Measurements from ENCODE around the gene PLXNA2. TPM values are rescaled to one million over a fixed set of nuclear protein-coding genes. Genes with fewer than 3 reads are reported as not detected.

The PLXNA2 gene
- total and polyA plus RNA-seq, 2 of the 13 experiments (the other 11 are each of a cell fraction or from before 2014, with no cell fraction given) = 1.1 to 2.1 TPM

- TF ChIP-seq TAF15 (IDR thresholded peaks at IDR 0.05; ENCODE audit: low read depth, low read length, poor library complexity, severe bottlenecking) (no peak), REXO4 (CRISPR knock-in tag; IDR thresholded peaks at IDR 0.05; ENCODE audit: borderline replicate concordance) (no peak), CREM (IDR thresholded peaks at IDR 0.05) (no peak), CREM (CRISPR knock-in tag; IDR thresholded peaks at IDR 0.05) (no peak), HNF4G (IDR thresholded peaks at IDR 0.05; ENCODE audit: borderline replicate concordance, low read depth, low read length) (no peak), HNF4G (CRISPR knock-in tag; IDR thresholded peaks at IDR 0.05; ENCODE audit: borderline replicate concordance, low read depth) (no peak), HBP1 (CRISPR knock-in tag; IDR thresholded peaks at IDR 0.05; ENCODE audit: low read depth) (no peak), CENPBD1 (CRISPR knock-in tag; IDR thresholded peaks at IDR 0.05; ENCODE audit: borderline replicate concordance, low read depth) (no peak), ELK4 (CRISPR knock-in tag; IDR thresholded peaks at IDR 0.05; ENCODE audit: borderline replicate concordance) (no peak), POLR2AphosphoS2 (IDR thresholded peaks at IDR 0.05; ENCODE audit: low read depth, low read length) (no peak), ZNF446 (CRISPR knock-in tag; IDR thresholded peaks at IDR 0.05) (no peak), ARID5B (CRISPR knock-in tag; IDR thresholded peaks at IDR 0.05) (no peak), ZNF430 (CRISPR knock-in tag; IDR thresholded peaks at IDR 0.05) (no peak)
- TF ChIP-seq, protein P1, sequence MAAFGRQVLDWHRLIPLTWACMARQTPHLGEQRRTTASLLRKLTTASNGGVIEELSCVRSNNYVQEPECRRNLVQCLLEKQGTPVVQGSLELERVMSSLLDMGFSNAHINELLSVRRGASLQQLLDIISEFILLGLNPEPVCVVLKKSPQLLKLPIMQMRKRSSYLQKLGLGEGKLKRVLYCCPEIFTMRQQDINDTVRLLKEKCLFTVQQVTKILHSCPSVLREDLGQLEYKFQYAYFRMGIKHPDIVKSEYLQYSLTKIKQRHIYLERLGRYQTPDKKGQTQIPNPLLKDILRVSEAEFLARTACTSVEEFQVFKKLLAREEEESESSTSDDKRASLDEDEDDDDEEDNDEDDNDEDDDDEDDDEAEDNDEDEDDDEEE (CRISPR knock-in tag; IDR thresholded peaks at IDR 0.05) = no peak
- Histone ChIP-seq H3K4me1 (ENCODE audit: insufficient read depth, low read length) (peaks cover 13% of the 10 kb centered on the region), H2AFZ (ENCODE audit: low read length) (no peak overlapping the region), H3K27me3 (ENCODE audit: control insufficient read depth in 1 of 2, insufficient read depth in 2 of 2, low read length in 2 of 2) (no peaks in the 10 kb centered on the region), H3K4me2 (ENCODE audit: low read depth, low read length) (no peak overlapping the region), H4K20me1 (ENCODE audit: insufficient read depth, low read length) (no peaks in the 10 kb centered on the region), H3K36me3 (replicated peaks in 1 of 2; ENCODE audit: control insufficient read depth in 1 of 2, insufficient read depth in 2 of 2, low read length in 2 of 2) (no peaks in the 10 kb centered on the region), H3K9ac (ENCODE audit: insufficient read depth, low read depth, low read length) (no peak overlapping the region), H3K27ac (ENCODE audit: extremely low read length, insufficient read depth, low read length) (no peak overlapping the region), H3K4me3 (replicated peaks in 1 of 3; ENCODE audit: insufficient read depth in 1 of 3, low read depth in 2 of 3, low read length in 3 of 3) (no peak overlapping the region), H3K9me3 (ENCODE audit: low read length) (no peaks in the 10 kb centered on the region), H3K79me2 (ENCODE audit: insufficient read depth, low read length) (no peaks in the 10 kb centered on the region)
- DNase-seq (ENCODE audit: low spot score) (no peak), FAIRE-seq (no peak), ATAC-seq (no peak)
- 90% methylated on average over 10 of the region's 12 CpGs for WGBS (ENCODE audit: low lambda C conversion rate)
- BruUV-seq (replicated peaks) = no TSS peak
- intact Hi-C loops (cut with micrococcal nuclease; ENCODE audit: unreplicated experiment) = no loop called here
- ChIA-PET POLR2A (no interaction called here), CTCF (ENCODE audit: low intra/inter-chr PET ratio, low total read pairs) (no interaction called here)
- in situ Hi-C loops (cut with HindIII; ENCODE audit: extremely low pct_ligation_motif_present, low pct_unique_long_range_greater_than_20kb) = no loop called here
These were observed 185.9 kb downstream of the PLXNA2 start for GRCh38 chr1:208058267-208058666.

Data from HepG2 (cell line).